ENCODE measurements around the gene OAT. TPM values are rescaled to one million over a fixed set of nuclear protein-coding genes. Genes with fewer than 3 reads are reported as not detected.

OAT gene
- total RNA-seq, 1 experiment from 2014 or later, result 25.2 TPM

DNA sequence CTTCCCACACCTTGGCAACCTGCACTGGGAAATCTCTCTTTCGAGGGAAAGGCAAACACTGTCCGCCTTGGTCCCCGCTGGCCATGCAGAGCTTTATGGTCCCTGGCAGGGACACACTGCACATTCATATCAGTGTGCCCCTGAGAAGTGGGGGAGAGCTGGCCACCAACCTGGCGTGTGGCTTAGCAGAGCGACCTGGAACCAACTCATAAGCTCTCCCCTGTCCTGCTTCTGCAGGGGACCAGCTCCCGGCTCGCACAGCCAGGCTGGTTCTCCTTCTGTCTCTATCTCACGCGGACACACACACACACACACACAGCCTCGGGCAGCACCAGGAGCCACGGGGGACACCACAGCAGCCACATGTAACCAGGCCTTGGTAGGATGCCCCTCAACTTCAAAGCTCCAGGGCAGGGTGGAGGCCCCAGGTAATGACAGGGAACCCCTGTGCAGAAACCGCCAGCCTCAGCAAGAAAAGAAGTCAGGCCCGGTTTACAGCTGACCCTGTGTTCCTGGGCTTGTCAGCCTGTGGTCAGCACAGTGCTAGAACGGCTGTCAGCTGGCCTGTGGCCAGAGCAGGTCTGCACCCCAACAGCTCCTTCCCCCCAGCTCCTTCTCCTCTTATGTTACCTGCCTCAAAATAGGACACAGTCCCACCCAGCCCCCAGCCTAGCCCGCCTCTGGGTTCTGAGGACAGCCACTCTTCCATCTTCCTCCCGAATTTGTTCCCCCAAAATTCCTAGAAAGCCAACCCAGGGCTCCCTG lies 69.3 kb downstream of the OAT start:
- ChIA-PET CTCF (interaction anchor here (0.6 kb wide), 1 partner anchor 282 kb away, joined by 3 read pairs; no protein-coding TSS in a partner anchor), POLR2A (ENCODE audit: low non-redundant PET) (no interaction called here)
- no peaks in the 10 kb centered on the region for H3K9me3 ChIP-seq (ENCODE audit: low read depth, low read length, poor library complexity, severe bottlenecking)
- H3K27ac ChIP-seq (ENCODE audit: low read depth, low read length, poor library complexity, severe bottlenecking), result no peak overlapping the region
- BruUV-seq (replicated peaks), result no TSS peak
- H3K4me3 ChIP-seq (ENCODE audit: low read depth, low read length, poor library complexity, severe bottlenecking), result no peak overlapping the region
- no peaks in the 10 kb centered on the region for H3K36me3 ChIP-seq (ENCODE audit: insufficient read depth, low read length, poor library complexity, severe bottlenecking)
- peaks cover 10% of the 10 kb centered on the region for H3K4me1 ChIP-seq (ENCODE audit: insufficient read depth, low read length, poor library complexity, severe bottlenecking)
- TF ChIP-seq EZH2 (IDR thresholded peaks at IDR 0.05; ENCODE audit: borderline replicate concordance, low read depth, low read length, poor library complexity, severe bottlenecking), result no peak
- TF ChIP-seq, protein P1, sequence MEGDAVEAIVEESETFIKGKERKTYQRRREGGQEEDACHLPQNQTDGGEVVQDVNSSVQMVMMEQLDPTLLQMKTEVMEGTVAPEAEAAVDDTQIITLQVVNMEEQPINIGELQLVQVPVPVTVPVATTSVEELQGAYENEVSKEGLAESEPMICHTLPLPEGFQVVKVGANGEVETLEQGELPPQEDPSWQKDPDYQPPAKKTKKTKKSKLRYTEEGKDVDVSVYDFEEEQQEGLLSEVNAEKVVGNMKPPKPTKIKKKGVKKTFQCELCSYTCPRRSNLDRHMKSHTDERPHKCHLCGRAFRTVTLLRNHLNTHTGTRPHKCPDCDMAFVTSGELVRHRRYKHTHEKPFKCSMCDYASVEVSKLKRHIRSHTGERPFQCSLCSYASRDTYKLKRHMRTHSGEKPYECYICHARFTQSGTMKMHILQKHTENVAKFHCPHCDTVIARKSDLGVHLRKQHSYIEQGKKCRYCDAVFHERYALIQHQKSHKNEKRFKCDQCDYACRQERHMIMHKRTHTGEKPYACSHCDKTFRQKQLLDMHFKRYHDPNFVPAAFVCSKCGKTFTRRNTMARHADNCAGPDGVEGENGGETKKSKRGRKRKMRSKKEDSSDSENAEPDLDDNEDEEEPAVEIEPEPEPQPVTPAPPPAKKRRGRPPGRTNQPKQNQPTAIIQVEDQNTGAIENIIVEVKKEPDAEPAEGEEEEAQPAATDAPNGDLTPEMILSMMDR (conservative IDR thresholded peaks at IDR 0.05; ENCODE audit: low read depth, low read length), result no peak
- intact Hi-C loops (cut with micrococcal nuclease; ENCODE audit: unreplicated experiment), result no loop called here
- no peaks in the 10 kb centered on the region for H3K27me3 ChIP-seq (replicated peaks; ENCODE audit: insufficient read depth, low read depth, low read length, poor library complexity)
- DNase-seq (ENCODE audit: low spot score), result no peak

DNA sequence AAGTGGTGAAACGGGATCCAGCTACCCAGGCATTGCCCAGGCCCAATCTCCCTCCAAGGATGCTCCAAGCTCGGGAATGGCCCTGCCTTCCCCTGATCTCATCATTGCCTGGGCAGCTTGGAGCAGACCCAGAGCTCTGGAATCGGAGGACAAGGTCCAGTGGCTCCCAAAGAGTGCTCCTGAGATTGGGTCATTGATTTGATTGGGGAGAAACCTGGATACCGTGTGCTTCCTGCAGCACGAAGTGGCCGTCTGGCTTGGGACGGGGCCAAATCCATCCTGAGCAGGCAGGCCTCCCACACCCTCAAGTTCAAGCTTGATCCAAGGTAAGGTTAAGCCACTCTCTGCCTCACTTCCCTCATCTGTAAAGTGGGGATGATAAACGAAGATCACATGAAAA lies 69.9 kb downstream of the OAT start:
- DNase-seq (ENCODE audit: low spot score), result no peak
- H3K27me3 ChIP-seq (replicated peaks; ENCODE audit: insufficient read depth, low read depth, low read length, poor library complexity), result no peaks in the 10 kb centered on the region
- H3K4me1 ChIP-seq (ENCODE audit: insufficient read depth, low read length, poor library complexity, severe bottlenecking), result peaks cover 4% of the 10 kb centered on the region
- no peak for TF ChIP-seq EZH2 (IDR thresholded peaks at IDR 0.05; ENCODE audit: borderline replicate concordance, low read depth, low read length, poor library complexity, severe bottlenecking)
- TF ChIP-seq, protein P1 (conservative IDR thresholded peaks at IDR 0.05; ENCODE audit: low read depth, low read length), result no peak
- intact Hi-C loops (cut with micrococcal nuclease; ENCODE audit: unreplicated experiment), result no loop called here
- no peaks in the 10 kb centered on the region for H3K36me3 ChIP-seq (ENCODE audit: insufficient read depth, low read length, poor library complexity, severe bottlenecking)
- BruUV-seq (replicated peaks), result no TSS peak
- H3K27ac ChIP-seq (ENCODE audit: low read depth, low read length, poor library complexity, severe bottlenecking), result no peak overlapping the region
- CTCF ChIA-PET, result no interaction called here
- POLR2A ChIA-PET (ENCODE audit: low non-redundant PET), result no interaction called here
- no peak overlapping the region for H3K4me3 ChIP-seq (ENCODE audit: low read depth, low read length, poor library complexity, severe bottlenecking)
- no peaks in the 10 kb centered on the region for H3K9me3 ChIP-seq (ENCODE audit: low read depth, low read length, poor library complexity, severe bottlenecking)

DNA sequence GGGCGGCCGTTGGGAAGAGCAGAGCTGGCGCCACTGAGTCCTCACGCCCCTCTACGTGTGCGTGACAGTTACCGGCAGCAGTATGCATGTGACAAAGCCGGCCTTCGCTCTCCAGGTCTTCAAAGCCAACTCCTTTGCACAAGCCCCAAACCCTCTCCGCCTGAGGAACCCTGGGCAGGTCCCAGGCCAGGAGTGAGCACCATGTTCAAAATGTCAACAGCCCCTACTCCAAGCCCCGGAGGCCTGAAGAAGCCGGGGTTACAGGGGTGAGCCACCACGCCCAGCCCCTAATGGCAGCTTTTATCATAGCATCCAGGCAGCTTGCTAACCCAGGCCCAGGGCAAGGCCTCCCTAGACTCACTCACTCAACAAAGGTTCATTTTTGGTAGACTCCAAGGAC lies 70.8 kb downstream of the OAT start:
- no peak for TF ChIP-seq EZH2 (IDR thresholded peaks at IDR 0.05; ENCODE audit: borderline replicate concordance, low read depth, low read length, poor library complexity, severe bottlenecking)
- TF ChIP-seq, protein P1 (conservative IDR thresholded peaks at IDR 0.05; ENCODE audit: low read depth, low read length), result no peak
- POLR2A ChIA-PET (ENCODE audit: low non-redundant PET), result no interaction called here
- BruUV-seq (replicated peaks), result no TSS peak
- Histone ChIP-seq H3K27ac (ENCODE audit: low read depth, low read length, poor library complexity, severe bottlenecking) (no peak overlapping the region), H3K9me3 (ENCODE audit: low read depth, low read length, poor library complexity, severe bottlenecking) (no peaks in the 10 kb centered on the region), H3K4me1 (ENCODE audit: insufficient read depth, low read length, poor library complexity, severe bottlenecking) (no peaks in the 10 kb centered on the region), H3K27me3 (replicated peaks; ENCODE audit: insufficient read depth, low read depth, low read length, poor library complexity) (no peaks in the 10 kb centered on the region), H3K4me3 (ENCODE audit: low read depth, low read length, poor library complexity, severe bottlenecking) (no peak overlapping the region), H3K36me3 (ENCODE audit: insufficient read depth, low read length, poor library complexity, severe bottlenecking) (no peaks in the 10 kb centered on the region)
- intact Hi-C loops (cut with micrococcal nuclease; ENCODE audit: unreplicated experiment), result no loop called here
- CTCF ChIA-PET, result no interaction called here
- no peak for DNase-seq (ENCODE audit: low spot score)

Other genes starting within 250 kb of the OAT start
- gene NKX1-2, start 31.1 kb upstream of the OAT start, total RNA-seq (2021), result not detected in 2 replicates
- 2.3 and 5.9 TPM in 2 replicates for gene LHPP, start 42.9 kb upstream of the OAT start, total RNA-seq (2021)